GM04503 (cell line): ENCODE measurements around the gene STYXL1.
"Not testable (repeated sequence)": the region's sequence is repeated elsewhere in the genome, so short reads cannot be mapped to it uniquely, and the experiment has no call there.

Experiments used
- DNase-seq: peaks from one replicate; pipeline ENCODE4 v3.0.0-alpha.2; 2012; ENCODE audit warnings: low read depth

The STYXL1 gene

GRCh38 chr7:76029682-76030081 is 18.1 kb downstream of the STYXL1 start:
- DNase-seq: not testable (repeated sequence)

GRCh38 chr7:76023002-76023401 is 24.8 kb downstream of the STYXL1 start:
- DNase-seq: no peak

GRCh38 chr7:76022026-76022780 is 25.6 kb downstream of the STYXL1 start:
- no peak for DNase-seq

GRCh38 chr7:76020031-76020714 is 27.6 kb downstream of the STYXL1 start:
- no peak for DNase-seq

- DNase-seq: not testable (repeated sequence)
Measured at GRCh38 chr7:76018520-76018919, 29.3 kb downstream of the STYXL1 start.

GRCh38 chr7:76016191-76016947 is 31.4 kb downstream of the STYXL1 start:
- no peak for DNase-seq

GRCh38 chr7:76011442-76011861 is 36.3 kb downstream of the STYXL1 start:
- peak; percentile 72 for DNase-seq

GRCh38 chr7:76009672-76010600 is 37.9 kb downstream of the STYXL1 start:
- no peak for DNase-seq

GRCh38 chr7:76008156-76008687 is 39.6 kb downstream of the STYXL1 start:
- DNase-seq: no peak

GRCh38 chr7:76005004-76005403 is 42.8 kb downstream of the STYXL1 start:
- not testable (repeated sequence) for DNase-seq

- no peak for DNase-seq
Measured at GRCh38 chr7:76003351-76003750, 44.4 kb downstream of the STYXL1 start.

- DNase-seq: no peak
Measured at GRCh38 chr7:76002822-76003221, 45.0 kb downstream of the STYXL1 start.

- DNase-seq: no peak
Measured at GRCh38 chr7:76002139-76002538, 45.7 kb downstream of the STYXL1 start.

- DNase-seq: no peak
Measured at GRCh38 chr7:76000566-76000965, 47.2 kb downstream of the STYXL1 start.

- DNase-seq: no peak
Measured at GRCh38 chr7:75998038-75998437, 49.8 kb downstream of the STYXL1 start.

- DNase-seq: no peak
Measured at GRCh38 chr7:75996476-75996875, 51.3 kb downstream of the STYXL1 start.

GRCh38 chr7:75995996-75996395 is 51.8 kb downstream of the STYXL1 start:
- DNase-seq: no peak

- no peak for DNase-seq
Measured at GRCh38 chr7:75995052-75995471, 52.7 kb downstream of the STYXL1 start.

- DNase-seq: peak; percentile 53
Measured at GRCh38 chr7:75994388-75995051, 53.3 kb downstream of the STYXL1 start, which contains the start of gene TMEM120A. Gene TMEM120A (minus strand): TSS chr7:75994595. CDS start chr7:75994570, 25 bp downstream.

GRCh38 chr7:75993689-75994387 is 54.0 kb downstream of the STYXL1 start:
- no peak for DNase-seq
